SH-SY5Y (cell line): Measurements from ENCODE around the gene ZNF358.

ENCODE experiments used
- GATA2 ChIP-seq: IDR thresholded peaks from 2 replicates; pipeline ENCODE4 v1.6.1; 2011; ENCODE audit warnings: mild to moderate bottlenecking, low read depth, low read length
- GATA3 ChIP-seq: IDR thresholded peaks from 2 replicates; pipeline ENCODE4 v1.6.1; 2011; ENCODE audit warnings: low read depth, mild to moderate bottlenecking, low read length, moderate library complexity

GRCh38 chr19:7480970-7481255 lies 35.0 kb upstream of the ZNF358 start:
- TF ChIP-seq GATA2: no peak
- TF ChIP-seq GATA3: no peak
